ENCODE data around the gene HSPBP1.

DNA sequence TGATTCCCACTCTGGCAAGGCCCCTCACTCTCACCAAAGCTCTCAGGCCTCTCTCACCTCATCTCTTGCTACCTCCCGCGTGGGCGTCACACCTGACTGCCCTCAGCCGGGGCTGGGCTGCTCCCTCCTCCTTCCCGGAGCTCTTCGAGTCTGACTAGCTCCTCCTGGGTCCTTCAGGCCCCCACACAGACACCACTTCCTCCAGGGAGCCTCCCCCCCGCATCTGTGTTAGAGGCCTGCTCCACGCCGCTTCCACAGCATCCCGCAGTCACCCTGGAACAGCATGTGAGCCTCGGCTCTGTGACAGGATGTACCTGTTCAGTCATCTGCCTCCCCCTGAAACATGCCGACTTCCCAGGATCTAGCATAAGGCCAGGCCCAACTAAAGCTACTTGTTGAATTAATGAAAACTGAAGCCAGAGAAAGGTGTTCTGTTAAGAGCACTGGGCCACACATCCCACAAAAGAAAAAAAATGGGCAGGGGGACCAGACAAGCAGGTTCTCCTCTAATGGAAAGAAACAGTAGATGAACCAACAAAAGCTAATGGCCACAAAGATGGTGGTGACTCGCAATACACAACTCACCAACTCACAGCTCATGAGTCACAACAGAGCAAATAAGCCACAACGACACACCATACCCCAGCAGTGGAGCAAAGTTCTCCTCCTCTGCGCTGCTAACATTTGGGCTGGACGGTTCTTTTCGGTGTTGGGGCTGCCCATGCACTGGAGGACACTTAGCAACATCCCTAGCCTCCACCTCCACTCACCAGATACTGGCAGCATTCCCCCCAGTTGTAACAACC, 24.1 kb downstream of the HSPBP1 start:
- TF ChIP-seq, protein P1, sequence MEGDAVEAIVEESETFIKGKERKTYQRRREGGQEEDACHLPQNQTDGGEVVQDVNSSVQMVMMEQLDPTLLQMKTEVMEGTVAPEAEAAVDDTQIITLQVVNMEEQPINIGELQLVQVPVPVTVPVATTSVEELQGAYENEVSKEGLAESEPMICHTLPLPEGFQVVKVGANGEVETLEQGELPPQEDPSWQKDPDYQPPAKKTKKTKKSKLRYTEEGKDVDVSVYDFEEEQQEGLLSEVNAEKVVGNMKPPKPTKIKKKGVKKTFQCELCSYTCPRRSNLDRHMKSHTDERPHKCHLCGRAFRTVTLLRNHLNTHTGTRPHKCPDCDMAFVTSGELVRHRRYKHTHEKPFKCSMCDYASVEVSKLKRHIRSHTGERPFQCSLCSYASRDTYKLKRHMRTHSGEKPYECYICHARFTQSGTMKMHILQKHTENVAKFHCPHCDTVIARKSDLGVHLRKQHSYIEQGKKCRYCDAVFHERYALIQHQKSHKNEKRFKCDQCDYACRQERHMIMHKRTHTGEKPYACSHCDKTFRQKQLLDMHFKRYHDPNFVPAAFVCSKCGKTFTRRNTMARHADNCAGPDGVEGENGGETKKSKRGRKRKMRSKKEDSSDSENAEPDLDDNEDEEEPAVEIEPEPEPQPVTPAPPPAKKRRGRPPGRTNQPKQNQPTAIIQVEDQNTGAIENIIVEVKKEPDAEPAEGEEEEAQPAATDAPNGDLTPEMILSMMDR (IDR thresholded peaks at IDR 0.05): no peak
- TF ChIP-seq POLR2AphosphoS5 (IDR thresholded peaks at IDR 0.05) (no peak), POLR2A (IDR thresholded peaks at IDR 0.05; ENCODE audit: low read depth) (no peak), EP300 (IDR thresholded peaks at IDR 0.05) (no peak)
